Stomach (tissue), 9 donors: ENCODE data around the gene TTYH3. TPM values are rescaled to one million over a fixed set of nuclear protein-coding genes. Genes with fewer than 3 reads are reported as not detected.
"Not testable (repeated sequence)": the region's sequence is repeated elsewhere in the genome, so short reads cannot be mapped to it uniquely, and the experiment has no call there.

Source experiments
- DNase-seq, 2 donors: peaks; one replicate each; pipeline versions ENCODE4 v3.0.0 to v3.0.0-alpha.2; 2013 to 2019
- H3K27ac ChIP-seq, 5 donors: fragments of 200-600 bp in 4 of 5; sonication (generic) in 4 of 5; one replicate each; pipeline ENCODE4 v1.5.1; 2013 to 2019; ENCODE audit warnings: mild to moderate bottlenecking in 1 of 5, moderate library complexity in 1 of 5
- H3K27me3 ChIP-seq, 3 donors: fragments of 200-600 bp; sonication (generic); one replicate each; pipeline ENCODE4 v1.5.1; 2017 to 2019; ENCODE audit warnings: mixed run types in 1 of 3
- H3K36me3 ChIP-seq, 4 donors: fragments of 200-600 bp; sonication (generic); 1 replicate in 3 of 4; 2 replicates in 1 of 4; pipeline ENCODE4 v1.5.1; 2016 to 2019
- H3K4me1 ChIP-seq, 4 donors: fragments of 200-600 bp; sonication (generic); one replicate each; pipeline ENCODE4 v1.5.1; 2016 to 2019
- H3K4me3 ChIP-seq, 4 donors: fragments of 200-600 bp; sonication (generic) in 3 of 4; one replicate each; pipeline ENCODE4 v1.5.1; 2016 to 2019; ENCODE audit warnings: mild to moderate bottlenecking in 1 of 4
- H3K9me3 ChIP-seq, 4 donors: fragments of 200-600 bp; sonication (generic); one replicate each; pipeline ENCODE4 v1.5.1; 2016 to 2019
- EP300 ChIP-seq: sonication (generic); formaldehyde crosslinking; IDR thresholded peaks from one replicate; pipeline ENCODE4 v1.6.1; 2017; ENCODE audit warnings: antibody characterized with exemption
- POLR2A ChIP-seq, 4 donors: fragments of 450-650 bp; IDR thresholded peaks; one replicate each; pipeline ENCODE4 v1.6.1; 2016; ENCODE audit warnings: antibody characterized with exemption in 4 of 4, control low read depth in 2 of 4, mild to moderate bottlenecking in 1 of 4, moderate library complexity in 1 of 4
- POLR2AphosphoS5 ChIP-seq, 3 donors: sonication (generic); formaldehyde crosslinking; IDR thresholded peaks; one replicate each; pipeline ENCODE4 v1.6.1; 2016; ENCODE audit warnings: antibody characterized with exemption in 3 of 3
- WGBS, 5 donors: extraction: QIAGEN DNeasy Blood & Tissue Kit in 3 of 5; methylation state at CpG; one replicate each; pipeline versions ENCODE4 v1.1.5 to v1.1.7; 2013 to 2018; 5-methylcytosine and 5-hydroxymethylcytosine counted together
- intact Hi-C: fragments of 100-400 bp; cut with DNase I; formaldehyde crosslinking; loops from one replicate; pipeline ENCODE4 v1.15.1; 2023; ENCODE audit warnings: low total_unique reads
- polyA plus RNA-seq, 3 donors: library from polyadenylated mRNA; stranded (reverse); fragments of 200-250 nt; gene quantifications; one replicate each; pipeline ENCODE4 v1.2.3, GENCODE V29; 2013
- total RNA-seq, 5 donors: library from RNA; depleted of rRNA; stranded (reverse); fragments of >200 nt; gene quantifications; one replicate each; pipeline versions ENCODE4 v1.1.0 to v1.2.3, GENCODE V29; 2014 to 2016
- TF ChIP-seq, protein P1 (sequence below), 7 experiments: fragments of 450-650 bp in 4 of 7; fragments of 200-600 bp in 3 of 7; sonication (generic) in 3 of 7; IDR thresholded peaks; one replicate each; pipeline ENCODE4 v1.5.1; 2016 to 2019; ENCODE audit warnings: antibody characterized with exemption in 7 of 7, control low read depth in 2 of 7, mild to moderate bottlenecking in 1 of 7
- donor health status: healthy with polysubstance abuse.
- donor health status: Bipolar disorder and iron deficiency.
- donor health status: healthy.

The TTYH3 gene
- total and polyA plus RNA-seq, 8 donors: 4.1 to 79.1 (median 16.2) TPM

DNA sequence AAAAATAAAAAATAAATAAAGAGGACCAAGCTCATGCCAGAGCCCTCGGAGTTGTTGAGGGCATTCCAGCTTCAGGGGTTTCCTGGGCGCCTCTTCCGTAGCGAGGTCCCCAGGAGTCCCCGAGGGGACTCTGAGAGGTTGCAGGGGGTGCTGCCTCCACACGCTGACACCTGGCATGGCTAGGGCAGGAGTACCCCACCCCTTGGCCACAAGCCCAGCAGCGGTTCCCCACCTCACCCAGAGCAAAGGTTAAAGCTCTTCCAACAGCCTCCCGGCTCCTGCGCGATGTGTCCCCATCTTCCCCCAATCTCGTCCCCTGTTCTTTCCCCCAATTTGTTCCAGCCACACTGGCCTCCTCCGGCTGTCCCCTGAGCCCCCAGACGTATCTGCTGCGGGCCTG is 60.8 kb downstream of the TTYH3 start:
- H3K27me3 ChIP-seq: peaks cover 15 to 32% (median 23%) of the 10 kb centered on the region in 3 donors
- H3K4me3 ChIP-seq: no peak overlapping the region
- no peaks in the 10 kb centered on the region for H3K36me3 ChIP-seq
- no peak overlapping the region for H3K27ac ChIP-seq
- intact Hi-C loops: no loop called here
- H3K9me3 ChIP-seq: no peaks in the 10 kb centered on the region
- WGBS, 5 donors: 65 to 83% (median 75%) methylated on average over 14 of the region's 14 CpGs
- peaks cover 10 to 20% (median 16%) of the 10 kb centered on the region in 4 donors for H3K4me1 ChIP-seq
- DNase-seq: no peak
- no peak for TF ChIP-seq POLR2A (IDR thresholded peaks at IDR 0.05)
- TF ChIP-seq EP300: no peak
- TF ChIP-seq, protein P1, sequence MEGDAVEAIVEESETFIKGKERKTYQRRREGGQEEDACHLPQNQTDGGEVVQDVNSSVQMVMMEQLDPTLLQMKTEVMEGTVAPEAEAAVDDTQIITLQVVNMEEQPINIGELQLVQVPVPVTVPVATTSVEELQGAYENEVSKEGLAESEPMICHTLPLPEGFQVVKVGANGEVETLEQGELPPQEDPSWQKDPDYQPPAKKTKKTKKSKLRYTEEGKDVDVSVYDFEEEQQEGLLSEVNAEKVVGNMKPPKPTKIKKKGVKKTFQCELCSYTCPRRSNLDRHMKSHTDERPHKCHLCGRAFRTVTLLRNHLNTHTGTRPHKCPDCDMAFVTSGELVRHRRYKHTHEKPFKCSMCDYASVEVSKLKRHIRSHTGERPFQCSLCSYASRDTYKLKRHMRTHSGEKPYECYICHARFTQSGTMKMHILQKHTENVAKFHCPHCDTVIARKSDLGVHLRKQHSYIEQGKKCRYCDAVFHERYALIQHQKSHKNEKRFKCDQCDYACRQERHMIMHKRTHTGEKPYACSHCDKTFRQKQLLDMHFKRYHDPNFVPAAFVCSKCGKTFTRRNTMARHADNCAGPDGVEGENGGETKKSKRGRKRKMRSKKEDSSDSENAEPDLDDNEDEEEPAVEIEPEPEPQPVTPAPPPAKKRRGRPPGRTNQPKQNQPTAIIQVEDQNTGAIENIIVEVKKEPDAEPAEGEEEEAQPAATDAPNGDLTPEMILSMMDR (IDR thresholded peaks at IDR 0.05): no peak
- no peak for TF ChIP-seq POLR2AphosphoS5 (IDR thresholded peaks at IDR 0.05)

DNA sequence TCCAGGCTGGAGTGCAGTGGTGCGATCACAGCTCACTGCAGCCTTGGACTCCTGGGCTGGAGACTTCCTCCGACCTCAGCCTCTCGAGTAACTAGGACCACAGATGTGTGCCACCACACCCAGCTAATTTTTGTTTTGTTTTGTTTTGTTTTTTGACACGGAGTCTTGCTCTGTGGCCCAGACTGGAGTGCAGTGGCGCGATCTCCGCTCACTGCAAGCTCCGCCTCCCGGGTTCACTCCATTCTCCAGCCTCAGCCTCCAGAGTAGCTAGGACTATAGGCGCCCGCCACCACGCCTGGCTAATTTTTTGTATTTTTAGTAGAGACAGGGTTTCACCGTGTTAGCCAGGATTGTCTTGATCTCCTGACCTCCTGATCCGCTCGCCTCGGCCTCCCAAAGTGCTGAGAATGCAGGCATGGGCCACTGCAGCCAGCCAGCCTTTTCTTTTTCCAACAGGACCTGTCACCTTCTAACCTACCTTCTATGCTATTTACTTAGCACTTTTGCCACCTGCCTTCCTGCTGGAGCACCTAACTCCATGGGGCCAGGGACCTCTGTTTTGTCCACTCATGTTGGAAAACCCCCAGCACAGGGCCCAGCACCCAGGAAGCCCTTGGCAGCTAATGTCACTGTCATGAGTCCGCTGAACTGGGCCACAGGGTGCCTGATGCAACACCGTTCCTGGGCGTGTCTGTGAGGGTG is 61.8 kb downstream of the TTYH3 start:
- intact Hi-C loops, H3K4me3 ChIP-seq, H3K9me3 ChIP-seq, H3K27ac ChIP-seq, H3K4me1 ChIP-seq, H3K36me3 ChIP-seq, DNase-seq: not testable (repeated sequence)
- WGBS, 5 donors: 81 to 85% (median 84%) methylated on average over 19 of the region's 19 CpGs
- peaks cover 7 to 21% (median 13%) of the 10 kb centered on the region in 3 donors for H3K27me3 ChIP-seq

DNA sequence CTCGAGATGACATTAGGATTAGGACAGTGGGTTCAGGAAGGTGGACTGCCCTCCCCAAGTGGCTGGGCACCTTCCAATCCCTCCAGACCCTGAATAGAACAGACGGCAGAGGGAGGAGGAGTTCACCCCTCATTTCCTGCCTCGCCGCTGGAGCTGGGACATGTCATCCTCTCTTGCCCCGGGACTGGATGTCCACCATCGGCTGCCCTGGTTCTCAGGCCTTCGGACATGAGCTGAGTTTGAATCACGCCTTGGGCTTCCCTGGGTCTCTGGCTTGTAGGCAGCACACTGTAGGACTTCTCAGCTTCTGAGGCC is 62.3 kb downstream of the TTYH3 start:
- H3K27me3 ChIP-seq: peaks cover 2 to 18% (median 8%) of the 10 kb centered on the region in 3 donors
- H3K4me1 ChIP-seq, intact Hi-C loops, H3K9me3 ChIP-seq, H3K27ac ChIP-seq, H3K36me3 ChIP-seq, H3K4me3 ChIP-seq, DNase-seq: not testable (repeated sequence)
- WGBS, 5 donors: 66 to 93% (median 82%) methylated on average over 5 to 8 of the region's 8 CpGs

DNA sequence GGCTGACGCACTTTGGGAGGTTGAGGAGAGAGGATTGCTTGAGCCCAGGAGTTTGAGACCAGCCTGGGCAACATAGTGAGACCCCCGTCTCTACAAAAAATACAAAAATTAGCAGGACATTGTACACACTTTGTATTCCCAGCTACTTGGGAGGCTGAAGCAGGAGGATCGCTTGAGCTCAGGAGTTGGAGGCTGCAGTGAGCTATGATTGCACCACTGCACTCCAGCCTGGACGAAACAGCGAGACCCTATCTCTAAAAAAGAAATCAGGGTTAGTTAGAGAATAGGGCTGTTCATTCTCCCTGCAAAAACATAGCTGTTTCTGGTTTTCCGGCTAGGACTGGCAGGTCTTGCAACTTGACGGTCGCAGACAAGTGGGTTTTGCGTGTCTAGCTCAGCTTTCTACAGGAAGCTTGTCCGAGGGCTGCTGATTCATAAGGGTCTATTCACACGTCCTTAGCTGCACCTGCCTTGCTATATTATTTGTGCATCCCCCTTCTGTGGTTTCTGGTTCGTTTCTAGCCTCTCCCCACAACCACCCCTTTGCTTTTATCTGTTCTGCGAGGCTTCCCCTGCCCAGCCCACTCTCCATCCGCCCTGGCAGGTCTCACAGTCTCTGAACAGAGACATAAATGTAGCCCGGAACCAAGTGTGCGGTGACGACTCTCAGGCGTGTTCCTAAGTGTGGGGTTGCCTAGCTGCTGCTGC is 66.9 kb downstream of the TTYH3 start:
- DNase-seq: no peak
- H3K36me3 ChIP-seq: no peaks in the 10 kb centered on the region
- H3K27me3 ChIP-seq: peaks cover 0 to 21% (median 0%) of the 10 kb centered on the region in 3 donors
- H3K4me3 ChIP-seq: no peak overlapping the region
- H3K4me1 ChIP-seq: peaks cover 0 to 4% (median 0%) of the 10 kb centered on the region in 4 donors
- WGBS, 5 donors: 60 to 69% (median 65%) methylated on average over 18 of the region's 18 CpGs
- H3K27ac ChIP-seq: no peak overlapping the region
- H3K9me3 ChIP-seq: no peaks in the 10 kb centered on the region
- TF ChIP-seq POLR2A (IDR thresholded peaks at IDR 0.05) (no peak), POLR2AphosphoS5 (IDR thresholded peaks at IDR 0.05) (no peak), EP300 (no peak)
- TF ChIP-seq, protein P1 (IDR thresholded peaks at IDR 0.05): no peak
- intact Hi-C loops: no loop called here

DNA sequence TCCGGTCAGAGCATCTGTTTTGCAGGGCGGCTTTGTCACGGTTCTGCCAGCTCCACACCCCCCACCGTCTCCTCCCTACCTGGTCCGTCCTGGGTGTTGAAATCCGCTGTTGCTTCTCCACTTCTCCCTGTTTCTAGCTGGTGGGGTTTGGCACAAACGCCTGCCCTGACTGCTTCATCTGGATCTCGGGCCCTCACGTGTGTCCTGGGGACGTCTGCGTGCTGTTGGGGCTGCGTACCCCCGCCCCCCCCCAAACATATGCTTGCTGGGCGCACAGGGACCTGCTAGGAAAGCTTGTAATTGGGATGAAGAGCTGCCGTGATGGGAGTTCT is 67.5 kb downstream of the TTYH3 start:
- 66 to 80% (median 71%) methylated on average over 15 of the region's 15 CpGs for WGBS, 5 donors
- DNase-seq: no peak
- H3K27me3 ChIP-seq: peaks cover 0 to 21% (median 0%) of the 10 kb centered on the region in 3 donors
- no peak overlapping the region for H3K27ac ChIP-seq
- intact Hi-C loops: no loop called here
- no peak overlapping the region for H3K4me3 ChIP-seq
- peaks cover 0 to 4% (median 0%) of the 10 kb centered on the region in 4 donors for H3K4me1 ChIP-seq
- TF ChIP-seq POLR2A (IDR thresholded peaks at IDR 0.05) (no peak), EP300 (no peak), POLR2AphosphoS5 (IDR thresholded peaks at IDR 0.05) (no peak)
- TF ChIP-seq, protein P1 (IDR thresholded peaks at IDR 0.05): no peak
- H3K36me3 ChIP-seq: no peaks in the 10 kb centered on the region
- H3K9me3 ChIP-seq: no peaks in the 10 kb centered on the region
